A673 (cell line): ENCODE measurements around the gene CATSPER4. TPM values are rescaled to one million over a fixed set of nuclear protein-coding genes. Genes with fewer than 3 reads are reported as not detected.

Source experiments
- BruUV-seq: library from RNA; stranded (reverse); fragments of 400-500 nt; replicated peaks from 2 replicates; lab custom pipeline; 2021; lab: Mats Ljungman, UMichigan
- CTCF ChIA-PET: fragments of 300-600 bp; sonication (Branson Sonifier 250); formaldehyde crosslinking; loops from one replicate; lab custom pipeline; 2022; ENCODE audit warnings: antibody characterized with exemption; lab: Charles Lee
- POLR2A ChIA-PET: fragments of 300-600 bp; sonication (Branson Sonifier 250); formaldehyde crosslinking; loops from one replicate; lab custom pipeline; 2022; ENCODE audit warnings: antibody characterized with exemption; ENCODE audit not compliant: low non-redundant PET; lab: Charles Lee
- DNase-seq: peaks from one replicate; pipeline ENCODE4 v3.0.0-alpha.2; 2015; ENCODE audit warnings: low spot score
- H3K27ac ChIP-seq: fragments of 200-600 bp; sonication (generic); 2 replicates; pipeline ENCODE4 v1.5.1; 2016; ENCODE audit warnings: mixed run types, low read depth, mild to moderate bottlenecking, mixed read lengths, antibody characterized with exemption, low read length; ENCODE audit not compliant: poor library complexity, severe bottlenecking
- H3K27me3 ChIP-seq: fragments of 200-600 bp; sonication (generic); replicated peaks from 2 replicates; pipeline ENCODE4 v1.6.1; 2017; ENCODE audit warnings: mixed run types, low read depth, mild to moderate bottlenecking, mixed read lengths, antibody characterized with exemption, low read length; ENCODE audit not compliant: insufficient read depth, poor library complexity
- H3K36me3 ChIP-seq: fragments of 200-600 bp; sonication (generic); 2 replicates; pipeline ENCODE4 v1.6.1; 2016; ENCODE audit warnings: mixed run types, mild to moderate bottlenecking, mixed read lengths, antibody characterized with exemption, low read length; ENCODE audit not compliant: insufficient read depth, poor library complexity, severe bottlenecking
- H3K4me1 ChIP-seq: fragments of 200-600 bp; sonication (generic); 2 replicates; pipeline ENCODE4 v1.6.1; 2017; ENCODE audit warnings: mixed run types, mild to moderate bottlenecking, mixed read lengths, antibody characterized with exemption, low read length; ENCODE audit not compliant: insufficient read depth, poor library complexity, severe bottlenecking
- H3K4me3 ChIP-seq: fragments of 200-600 bp; sonication (generic); 2 replicates; pipeline ENCODE4 v1.5.1; 2016; ENCODE audit warnings: low read depth, mixed run types, mild to moderate bottlenecking, mixed read lengths, low read length; ENCODE audit not compliant: poor library complexity, severe bottlenecking
- H3K9me3 ChIP-seq: fragments of 200-600 bp; sonication (generic); 2 replicates; pipeline ENCODE4 v1.6.1; 2016; ENCODE audit warnings: mixed run types, low read depth, mild to moderate bottlenecking, mixed read lengths, antibody characterized with exemption, low read length; ENCODE audit not compliant: poor library complexity, severe bottlenecking
- EZH2 ChIP-seq: fragments of 200-600 bp; sonication (generic); IDR thresholded peaks from 2 replicates; pipeline ENCODE4 v1.6.1; 2017; ENCODE audit warnings: borderline replicate concordance, low read depth, mild to moderate bottlenecking, mixed read lengths, antibody characterized with exemption, low read length; ENCODE audit not compliant: poor library complexity, severe bottlenecking
- intact Hi-C: fragments of 100-400 bp; cut with micrococcal nuclease; formaldehyde crosslinking; loops from one replicate; pipeline ENCODE4 v1.10.0; 2022; ENCODE audit not compliant: unreplicated experiment
- total RNA-seq: library from RNA; stranded (reverse); gene quantifications from 2 replicates; pipeline ENCODE4 v1.2.3, GENCODE V29; 2021
- TF ChIP-seq, protein P1 (sequence below): fragments of 300-800, 200-600 bp; sonication (generic); conservative IDR thresholded peaks from 2 replicates; pipeline ENCODE4 v1.5.1; 2017; ENCODE audit warnings: low read depth, mild to moderate bottlenecking, antibody characterized with exemption, low read length, moderate library complexity, mixed read lengths

The CATSPER4 gene
- total RNA-seq, 1 experiment from 2014 or later, result not detected

DNA sequence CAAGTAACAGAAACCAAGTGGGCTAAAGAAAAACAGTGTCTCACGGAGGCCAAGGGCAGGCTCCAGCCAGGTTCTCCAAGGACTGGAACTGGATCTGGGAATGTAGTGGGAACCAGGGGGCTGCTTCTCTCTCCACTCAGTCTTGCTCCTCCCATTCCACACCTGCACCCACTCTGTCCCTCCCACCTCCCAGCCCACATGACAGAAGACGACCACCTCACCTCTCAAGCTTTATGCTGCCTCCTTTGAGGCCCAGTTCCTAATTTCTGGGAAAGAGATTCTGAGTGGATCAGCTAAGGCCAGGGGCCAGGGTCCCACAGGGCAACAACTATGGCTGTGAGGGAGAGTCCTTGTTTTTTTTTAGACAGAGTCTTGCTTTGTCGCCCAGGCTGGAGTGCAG, 24.8 kb downstream of the CATSPER4 start:
- no TSS peak for BruUV-seq
- no peak for DNase-seq
- ChIA-PET CTCF (no interaction called here), POLR2A (no interaction called here)
- TF ChIP-seq, protein P1, sequence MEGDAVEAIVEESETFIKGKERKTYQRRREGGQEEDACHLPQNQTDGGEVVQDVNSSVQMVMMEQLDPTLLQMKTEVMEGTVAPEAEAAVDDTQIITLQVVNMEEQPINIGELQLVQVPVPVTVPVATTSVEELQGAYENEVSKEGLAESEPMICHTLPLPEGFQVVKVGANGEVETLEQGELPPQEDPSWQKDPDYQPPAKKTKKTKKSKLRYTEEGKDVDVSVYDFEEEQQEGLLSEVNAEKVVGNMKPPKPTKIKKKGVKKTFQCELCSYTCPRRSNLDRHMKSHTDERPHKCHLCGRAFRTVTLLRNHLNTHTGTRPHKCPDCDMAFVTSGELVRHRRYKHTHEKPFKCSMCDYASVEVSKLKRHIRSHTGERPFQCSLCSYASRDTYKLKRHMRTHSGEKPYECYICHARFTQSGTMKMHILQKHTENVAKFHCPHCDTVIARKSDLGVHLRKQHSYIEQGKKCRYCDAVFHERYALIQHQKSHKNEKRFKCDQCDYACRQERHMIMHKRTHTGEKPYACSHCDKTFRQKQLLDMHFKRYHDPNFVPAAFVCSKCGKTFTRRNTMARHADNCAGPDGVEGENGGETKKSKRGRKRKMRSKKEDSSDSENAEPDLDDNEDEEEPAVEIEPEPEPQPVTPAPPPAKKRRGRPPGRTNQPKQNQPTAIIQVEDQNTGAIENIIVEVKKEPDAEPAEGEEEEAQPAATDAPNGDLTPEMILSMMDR, result no peak
- no peak for TF ChIP-seq EZH2
- no peaks in the 10 kb centered on the region for H3K27me3 ChIP-seq
- intact Hi-C loops, result no loop called here
- H3K27ac ChIP-seq, result no peak overlapping the region
- no peaks in the 10 kb centered on the region for H3K9me3 ChIP-seq
- H3K36me3 ChIP-seq, result no peaks in the 10 kb centered on the region
- no peak overlapping the region for H3K4me3 ChIP-seq
- no peaks in the 10 kb centered on the region for H3K4me1 ChIP-seq

DNA sequence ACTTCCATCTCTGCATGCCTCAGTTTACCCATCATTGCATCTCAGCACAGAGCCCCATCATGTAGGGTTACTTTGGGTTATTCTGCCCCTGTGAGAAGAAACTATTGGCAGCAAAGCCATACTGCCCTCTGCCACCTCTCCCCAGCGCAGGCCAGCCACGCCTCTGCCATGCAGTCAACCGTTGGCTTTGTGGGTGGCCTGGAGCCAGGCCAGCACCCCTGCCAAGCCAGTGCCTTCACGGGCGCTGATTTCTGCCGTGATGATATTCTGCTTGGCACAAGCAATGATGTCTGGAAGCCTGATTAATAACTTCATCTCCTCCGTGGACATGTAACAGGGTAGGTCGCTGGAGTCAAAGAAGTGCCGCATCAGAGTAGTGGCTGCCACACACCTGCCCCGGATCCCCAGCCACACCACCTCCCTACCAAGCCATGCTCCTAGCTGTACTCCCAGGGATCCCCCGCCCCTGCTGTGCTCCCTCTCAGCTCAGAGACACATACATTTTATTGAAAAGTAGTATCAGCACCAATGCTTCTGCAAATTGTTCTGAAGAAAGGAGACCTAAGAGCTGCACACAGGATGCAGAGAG, 28.6 kb downstream of the CATSPER4 start:
- H3K27ac ChIP-seq, result no peak overlapping the region
- TF ChIP-seq EZH2, result no peak
- TF ChIP-seq, protein P1, result no peak
- no peaks in the 10 kb centered on the region for H3K9me3 ChIP-seq
- no TSS peak for BruUV-seq
- CTCF ChIA-PET, result no interaction called here
- no peaks in the 10 kb centered on the region for H3K27me3 ChIP-seq
- intact Hi-C loops, result no loop called here
- DNase-seq, result peak; percentile 17
- no peak overlapping the region for H3K4me3 ChIP-seq
- POLR2A ChIA-PET, result no interaction called here
- no peaks in the 10 kb centered on the region for H3K4me1 ChIP-seq
- H3K36me3 ChIP-seq, result no peaks in the 10 kb centered on the region

DNA sequence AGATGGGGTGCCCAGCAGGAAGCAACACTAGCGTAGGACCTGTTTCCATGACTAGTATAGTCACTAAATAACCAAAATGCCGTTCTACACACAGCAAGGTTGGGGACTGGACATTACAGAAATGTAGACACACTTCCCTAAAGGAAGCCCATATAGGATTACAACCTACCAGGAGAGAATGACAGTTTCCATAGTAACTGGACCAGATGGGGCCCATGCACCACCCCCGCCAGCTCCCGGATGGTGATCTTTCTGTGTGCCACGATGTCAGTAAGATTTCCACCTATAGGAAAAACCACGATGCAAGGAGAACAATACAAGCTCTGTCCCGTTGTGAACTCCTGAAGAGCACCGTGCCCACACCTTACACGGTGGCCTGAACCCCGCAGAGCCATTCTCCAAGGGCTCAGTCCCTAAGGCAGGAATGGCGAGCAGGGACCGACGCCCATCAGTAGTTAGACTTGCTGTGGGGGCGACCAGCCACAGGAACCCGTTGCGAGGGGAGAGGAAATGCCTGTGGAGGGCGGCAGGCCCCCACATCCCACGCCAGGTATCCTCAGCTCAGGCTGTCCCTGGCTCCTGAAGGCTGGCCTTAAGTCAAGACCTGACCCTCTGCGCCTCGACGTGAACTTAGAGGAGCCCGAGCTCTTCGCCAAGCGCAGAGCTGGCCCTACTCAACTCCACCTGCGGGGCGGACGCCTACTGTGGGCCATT, 30.0 kb downstream of the CATSPER4 start:
- no TSS peak for BruUV-seq
- no peaks in the 10 kb centered on the region for H3K27me3 ChIP-seq
- POLR2A ChIA-PET, result no interaction called here
- H3K4me1 ChIP-seq, result no peaks in the 10 kb centered on the region
- CTCF ChIA-PET, result no interaction called here
- no peak for TF ChIP-seq EZH2
- TF ChIP-seq, protein P1, result no peak
- H3K4me3 ChIP-seq, result no peak overlapping the region
- H3K36me3 ChIP-seq, result no peaks in the 10 kb centered on the region
- no peaks in the 10 kb centered on the region for H3K9me3 ChIP-seq
- intact Hi-C loops, result no loop called here
- DNase-seq, result no peak
- H3K27ac ChIP-seq, result no peak overlapping the region
